ENCODE measurements around the gene GFER.

DNA sequence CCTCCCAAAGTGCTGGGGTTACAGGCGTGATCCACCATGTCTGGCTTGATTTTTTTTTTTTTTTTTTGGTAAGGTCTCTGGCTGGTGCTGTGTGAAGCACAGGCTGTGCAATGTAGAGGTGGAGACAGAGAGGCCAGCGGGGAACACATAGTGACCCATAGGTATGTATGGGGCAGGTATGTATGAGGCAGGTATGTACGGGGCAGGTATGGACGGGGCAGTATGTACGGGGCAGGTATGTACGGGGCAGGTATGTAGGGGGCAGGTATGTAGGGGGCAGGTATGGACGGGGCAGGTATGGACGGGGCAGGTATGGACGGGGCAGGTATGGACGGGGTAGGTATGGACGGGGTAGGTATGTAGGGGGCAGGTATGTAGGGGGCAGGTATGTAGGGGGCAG is 34.5 kb upstream of the GFER start:
- TF ChIP-seq, protein P1, sequence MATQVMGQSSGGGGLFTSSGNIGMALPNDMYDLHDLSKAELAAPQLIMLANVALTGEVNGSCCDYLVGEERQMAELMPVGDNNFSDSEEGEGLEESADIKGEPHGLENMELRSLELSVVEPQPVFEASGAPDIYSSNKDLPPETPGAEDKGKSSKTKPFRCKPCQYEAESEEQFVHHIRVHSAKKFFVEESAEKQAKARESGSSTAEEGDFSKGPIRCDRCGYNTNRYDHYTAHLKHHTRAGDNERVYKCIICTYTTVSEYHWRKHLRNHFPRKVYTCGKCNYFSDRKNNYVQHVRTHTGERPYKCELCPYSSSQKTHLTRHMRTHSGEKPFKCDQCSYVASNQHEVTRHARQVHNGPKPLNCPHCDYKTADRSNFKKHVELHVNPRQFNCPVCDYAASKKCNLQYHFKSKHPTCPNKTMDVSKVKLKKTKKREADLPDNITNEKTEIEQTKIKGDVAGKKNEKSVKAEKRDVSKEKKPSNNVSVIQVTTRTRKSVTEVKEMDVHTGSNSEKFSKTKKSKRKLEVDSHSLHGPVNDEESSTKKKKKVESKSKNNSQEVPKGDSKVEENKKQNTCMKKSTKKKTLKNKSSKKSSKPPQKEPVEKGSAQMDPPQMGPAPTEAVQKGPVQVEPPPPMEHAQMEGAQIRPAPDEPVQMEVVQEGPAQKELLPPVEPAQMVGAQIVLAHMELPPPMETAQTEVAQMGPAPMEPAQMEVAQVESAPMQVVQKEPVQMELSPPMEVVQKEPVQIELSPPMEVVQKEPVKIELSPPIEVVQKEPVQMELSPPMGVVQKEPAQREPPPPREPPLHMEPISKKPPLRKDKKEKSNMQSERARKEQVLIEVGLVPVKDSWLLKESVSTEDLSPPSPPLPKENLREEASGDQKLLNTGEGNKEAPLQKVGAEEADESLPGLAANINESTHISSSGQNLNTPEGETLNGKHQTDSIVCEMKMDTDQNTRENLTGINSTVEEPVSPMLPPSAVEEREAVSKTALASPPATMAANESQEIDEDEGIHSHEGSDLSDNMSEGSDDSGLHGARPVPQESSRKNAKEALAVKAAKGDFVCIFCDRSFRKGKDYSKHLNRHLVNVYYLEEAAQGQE (IDR thresholded peaks at IDR 0.05), result no peak
- no peak for TF ChIP-seq GABPA (IDR thresholded peaks at IDR 0.05 in 1 of 2, conservative IDR thresholded peaks at IDR 0.05 in 1 of 2)
- TF ChIP-seq, protein P2, sequence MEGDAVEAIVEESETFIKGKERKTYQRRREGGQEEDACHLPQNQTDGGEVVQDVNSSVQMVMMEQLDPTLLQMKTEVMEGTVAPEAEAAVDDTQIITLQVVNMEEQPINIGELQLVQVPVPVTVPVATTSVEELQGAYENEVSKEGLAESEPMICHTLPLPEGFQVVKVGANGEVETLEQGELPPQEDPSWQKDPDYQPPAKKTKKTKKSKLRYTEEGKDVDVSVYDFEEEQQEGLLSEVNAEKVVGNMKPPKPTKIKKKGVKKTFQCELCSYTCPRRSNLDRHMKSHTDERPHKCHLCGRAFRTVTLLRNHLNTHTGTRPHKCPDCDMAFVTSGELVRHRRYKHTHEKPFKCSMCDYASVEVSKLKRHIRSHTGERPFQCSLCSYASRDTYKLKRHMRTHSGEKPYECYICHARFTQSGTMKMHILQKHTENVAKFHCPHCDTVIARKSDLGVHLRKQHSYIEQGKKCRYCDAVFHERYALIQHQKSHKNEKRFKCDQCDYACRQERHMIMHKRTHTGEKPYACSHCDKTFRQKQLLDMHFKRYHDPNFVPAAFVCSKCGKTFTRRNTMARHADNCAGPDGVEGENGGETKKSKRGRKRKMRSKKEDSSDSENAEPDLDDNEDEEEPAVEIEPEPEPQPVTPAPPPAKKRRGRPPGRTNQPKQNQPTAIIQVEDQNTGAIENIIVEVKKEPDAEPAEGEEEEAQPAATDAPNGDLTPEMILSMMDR (IDR thresholded peaks at IDR 0.05; ENCODE audit: low read depth, low read length, missing input control), result no peak
- TF ChIP-seq TAF1 (conservative IDR thresholded peaks at IDR 0.05), result no peak
- TF ChIP-seq EGR1 (IDR thresholded peaks at IDR 0.05; ENCODE audit: low read depth in 2 of 2), result no peak
